A549 (cell line): Measurements from ENCODE around the gene GBA2.

Source experiments
- TP53 ChIP-seq: fragments of 250-450 bp; sonication (Bioruptor Pico); IDR thresholded peaks from 2 replicates; pipeline ENCODE4 v1.5.0; 2021; ENCODE audit warnings: mild to moderate bottlenecking, moderate library complexity
- TF ChIP-seq, protein P1 (sequence below): fragments of >200 bp; sonication (Bioruptor Twin); formaldehyde crosslinking; IDR thresholded peaks from 3 replicates; pipeline ENCODE4 v1.5.1; 2016

DNA sequence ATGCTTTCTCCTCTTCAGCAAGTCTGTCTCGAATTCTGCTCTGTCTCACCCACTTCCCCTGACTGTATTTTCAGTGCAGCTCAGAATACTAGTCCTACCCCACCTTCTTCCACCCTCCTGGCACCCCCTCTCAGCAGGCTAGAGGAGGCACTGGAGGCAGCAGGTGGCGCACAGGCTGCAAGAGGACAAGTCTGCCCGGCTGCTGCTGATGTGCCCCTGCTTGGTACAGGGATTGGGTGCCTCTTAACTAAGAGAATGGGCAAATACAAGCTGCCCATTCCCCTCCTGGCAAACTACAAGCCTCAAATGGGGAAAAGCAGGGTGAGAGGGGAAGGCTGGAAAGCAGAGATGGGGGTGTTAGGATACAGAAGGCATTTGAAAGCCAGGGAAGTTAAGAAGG, 22.1 kb downstream of the GBA2 start:
- TF ChIP-seq, protein P1, sequence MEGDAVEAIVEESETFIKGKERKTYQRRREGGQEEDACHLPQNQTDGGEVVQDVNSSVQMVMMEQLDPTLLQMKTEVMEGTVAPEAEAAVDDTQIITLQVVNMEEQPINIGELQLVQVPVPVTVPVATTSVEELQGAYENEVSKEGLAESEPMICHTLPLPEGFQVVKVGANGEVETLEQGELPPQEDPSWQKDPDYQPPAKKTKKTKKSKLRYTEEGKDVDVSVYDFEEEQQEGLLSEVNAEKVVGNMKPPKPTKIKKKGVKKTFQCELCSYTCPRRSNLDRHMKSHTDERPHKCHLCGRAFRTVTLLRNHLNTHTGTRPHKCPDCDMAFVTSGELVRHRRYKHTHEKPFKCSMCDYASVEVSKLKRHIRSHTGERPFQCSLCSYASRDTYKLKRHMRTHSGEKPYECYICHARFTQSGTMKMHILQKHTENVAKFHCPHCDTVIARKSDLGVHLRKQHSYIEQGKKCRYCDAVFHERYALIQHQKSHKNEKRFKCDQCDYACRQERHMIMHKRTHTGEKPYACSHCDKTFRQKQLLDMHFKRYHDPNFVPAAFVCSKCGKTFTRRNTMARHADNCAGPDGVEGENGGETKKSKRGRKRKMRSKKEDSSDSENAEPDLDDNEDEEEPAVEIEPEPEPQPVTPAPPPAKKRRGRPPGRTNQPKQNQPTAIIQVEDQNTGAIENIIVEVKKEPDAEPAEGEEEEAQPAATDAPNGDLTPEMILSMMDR = no peak
- no peak for TF ChIP-seq TP53 (CRISPR knock-in tag)
